Fibroblast of skin of left biceps (primary cell): Measurements from ENCODE around the gene PDILT.
"Not testable (repeated sequence)": the region's sequence is repeated elsewhere in the genome, so short reads cannot be mapped to it uniquely, and the experiment has no call there.

Experiments
- DNase-seq, 2 experiments: peaks; one replicate each; pipeline ENCODE4 v3.0.0-alpha.2; 2013; ENCODE audit warnings: low read depth in 2 of 2

The PDILT gene

DNA sequence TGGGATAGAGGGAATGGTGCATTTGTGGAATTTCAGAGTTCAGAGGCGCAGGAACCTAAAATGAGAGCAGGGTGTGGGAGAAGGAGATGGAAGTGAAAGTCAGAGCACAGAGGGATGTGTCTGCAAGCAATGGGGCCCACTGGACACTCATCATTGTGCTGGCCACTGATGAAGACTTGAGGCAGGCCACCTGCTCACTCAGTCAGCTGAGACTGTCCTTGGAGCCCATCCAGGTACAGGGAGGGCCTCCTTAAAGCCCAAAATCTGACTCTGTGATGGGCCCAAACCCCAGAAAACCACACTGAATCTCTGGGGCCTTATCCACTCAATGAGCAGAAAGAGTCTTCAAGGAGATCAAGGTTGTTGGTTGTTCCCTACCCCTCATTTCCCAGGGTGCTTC is 82.9 kb downstream of the PDILT start:
- no peak for DNase-seq

DNA sequence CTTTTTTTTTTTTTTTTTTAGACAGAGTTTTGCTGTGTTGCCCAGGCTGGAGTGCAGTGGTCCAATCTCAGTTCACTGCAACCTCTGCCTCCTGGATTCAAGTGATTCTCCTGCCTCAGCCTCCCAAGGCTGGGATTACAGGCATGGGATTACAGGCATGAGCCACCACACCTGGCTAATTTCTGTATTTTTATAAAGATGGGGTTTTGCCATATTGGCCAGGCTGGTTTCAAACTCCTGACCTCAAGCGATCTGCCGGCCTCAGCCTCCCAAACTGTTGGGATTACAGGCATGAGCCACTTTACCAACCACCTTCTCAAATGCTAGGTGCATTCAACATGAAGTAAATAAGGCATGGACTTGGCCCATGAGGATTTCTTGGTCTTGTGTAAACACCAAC is 83.5 kb downstream of the PDILT start:
- DNase-seq, result not testable (repeated sequence)

DNA sequence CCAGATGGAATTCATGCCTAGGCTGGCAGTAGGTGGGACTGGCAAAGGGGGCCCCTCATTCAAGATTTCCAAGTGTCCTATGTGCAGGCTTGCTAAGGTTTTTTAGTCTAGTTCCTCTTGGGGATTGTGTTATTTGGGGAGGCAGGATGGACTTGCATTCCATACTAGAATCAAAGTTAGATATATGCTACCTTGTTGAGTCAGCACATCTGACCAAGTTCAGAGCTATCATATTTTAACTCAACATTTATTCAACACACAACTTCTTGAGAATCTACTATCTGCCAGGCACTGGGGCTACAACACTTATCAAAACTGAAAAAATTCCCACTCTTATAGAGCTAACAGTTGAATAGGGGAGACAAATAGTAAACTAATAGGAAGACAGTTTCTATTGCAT is 83.9 kb downstream of the PDILT start:
- DNase-seq, result no peak

DNA sequence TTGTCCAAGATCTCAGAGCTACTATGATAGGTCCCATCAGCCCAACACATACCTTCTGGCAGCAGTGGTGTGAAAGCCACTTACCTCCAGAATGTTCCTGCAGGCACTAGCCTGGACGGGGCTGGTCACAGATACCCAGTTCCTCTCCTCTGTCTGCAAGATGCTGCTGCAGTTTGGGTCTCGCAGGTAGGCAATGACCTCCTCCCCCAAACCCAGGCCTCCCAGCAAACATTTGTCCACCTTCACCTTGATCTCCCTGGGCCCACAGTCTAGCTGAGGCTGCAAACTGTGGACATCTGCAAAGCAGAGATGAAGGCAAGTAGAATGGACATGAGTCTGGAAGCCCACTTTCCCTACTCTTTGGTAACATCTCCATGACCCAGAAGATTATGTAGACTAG is 84.4 kb downstream of the PDILT start:
- DNase-seq, result no peak

GRCh38 chr16:20319406-20319805 is 85.1 kb downstream of the PDILT start:
- no peak for DNase-seq

- DNase-seq, result no peak
Measured at GRCh38 chr16:20318437-20318836, 86.1 kb downstream of the PDILT start.

DNA sequence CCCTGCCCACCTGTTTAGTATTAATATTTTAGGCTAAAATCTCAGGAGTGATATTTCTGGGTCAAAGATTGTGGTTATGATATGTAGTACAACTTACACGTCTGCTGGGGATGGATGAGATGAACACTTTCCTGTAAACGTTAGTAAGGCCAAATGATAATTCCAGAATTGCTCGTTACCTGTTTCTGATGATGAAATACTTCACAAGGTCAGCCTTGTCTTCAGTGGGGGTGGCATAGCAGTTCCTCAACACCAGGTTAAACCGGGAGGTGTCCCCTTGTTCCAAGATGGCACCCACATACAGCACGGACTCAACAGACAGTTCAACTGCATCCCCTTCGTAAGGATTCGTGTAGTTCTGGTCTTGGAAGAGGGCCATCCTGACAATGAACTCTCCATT is 86.5 kb downstream of the PDILT start:
- DNase-seq, result no peak

GRCh38 chr16:20317117-20317516 is 87.4 kb downstream of the PDILT start:
- DNase-seq, result no peak

GRCh38 chr16:20316715-20317114 is 87.8 kb downstream of the PDILT start:
- DNase-seq, result no peak

DNA sequence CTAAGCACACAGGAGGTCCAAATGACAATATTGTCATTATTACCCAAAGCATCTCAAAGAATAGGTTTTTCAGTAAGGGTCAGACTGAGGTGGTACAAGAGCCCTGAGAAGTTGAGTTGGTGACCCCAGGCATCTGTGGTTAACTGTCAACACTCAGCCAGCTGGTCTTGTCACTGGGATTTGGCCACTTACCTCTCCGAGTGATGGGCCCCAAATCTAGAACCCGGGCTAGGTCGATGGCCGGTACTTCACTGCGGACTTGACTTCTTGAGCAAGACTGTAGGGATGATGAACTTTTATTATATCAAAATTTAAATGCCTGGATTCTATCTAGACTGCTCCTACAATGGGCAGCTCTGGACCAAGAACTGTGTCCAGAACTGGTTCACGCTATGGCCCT is 88.8 kb downstream of the PDILT start:
- DNase-seq, result no peak

DNA sequence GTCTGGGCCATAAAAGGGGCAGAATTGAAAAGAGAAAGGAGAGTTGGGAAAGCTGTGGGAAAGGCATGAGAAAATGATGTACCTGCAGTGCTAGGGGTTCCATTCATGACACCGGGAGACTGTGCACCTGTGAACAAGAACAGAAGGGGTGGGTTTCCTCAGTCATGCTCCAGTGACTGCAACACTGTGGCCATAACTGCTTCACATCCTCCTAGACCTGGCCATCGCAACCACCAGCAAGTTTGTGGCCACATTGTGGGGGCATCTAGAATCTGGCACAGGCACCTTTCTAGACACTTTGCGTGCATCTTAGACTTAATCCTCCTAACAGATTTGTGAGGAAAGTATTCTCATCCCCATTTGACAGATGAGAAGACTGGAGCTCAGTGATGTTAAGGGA is 90.0 kb downstream of the PDILT start:
- DNase-seq, result no peak

DNA sequence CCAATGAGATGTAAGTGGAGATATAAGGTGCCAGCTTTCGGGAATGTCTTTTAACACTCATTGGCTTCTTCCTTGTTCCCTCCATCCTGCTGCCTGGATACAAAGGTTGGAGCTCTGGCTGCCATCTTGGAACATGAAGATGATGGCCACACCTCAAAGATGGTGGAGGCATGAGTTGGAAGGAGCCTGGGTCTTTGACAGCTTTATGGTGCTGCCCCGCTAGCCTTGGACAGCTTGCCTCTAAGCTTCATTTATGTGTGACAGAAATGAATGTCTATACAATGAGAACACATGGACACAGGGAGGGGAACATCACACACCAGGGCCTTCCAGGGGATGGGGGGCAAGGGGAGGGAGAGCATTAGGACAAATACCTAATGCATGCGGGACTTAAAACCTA is 90.8 kb downstream of the PDILT start:
- no peak for DNase-seq

DNA sequence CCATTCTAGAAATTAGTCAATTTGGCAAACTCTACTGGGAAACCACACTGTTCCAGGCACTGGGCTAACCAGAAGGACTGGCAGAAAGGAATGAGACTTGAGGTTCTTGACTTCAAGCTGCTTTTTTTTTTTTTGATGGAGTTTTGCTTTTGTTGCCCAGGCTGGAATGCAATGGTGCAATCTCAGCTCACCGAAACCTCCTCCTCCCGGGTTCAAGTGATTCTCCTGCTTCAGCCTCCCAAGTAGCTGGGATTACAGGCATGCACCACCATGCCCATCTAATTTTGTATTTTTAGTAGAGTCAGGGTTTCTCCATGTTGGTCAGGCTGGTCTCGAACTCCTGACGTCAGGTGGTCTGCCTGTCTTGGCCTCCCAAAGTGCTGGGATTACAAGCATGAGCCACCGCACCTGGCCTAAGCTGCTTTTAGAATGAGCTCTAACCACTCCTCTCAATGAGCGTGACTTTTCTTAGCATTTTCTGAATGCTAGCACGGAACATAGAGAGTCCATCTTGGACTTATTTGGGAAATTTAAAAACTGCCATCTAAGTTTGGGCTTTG is 91.9 kb downstream of the PDILT start:
- not testable (repeated sequence) for DNase-seq

GRCh38 chr16:20311548-20311947 is 93.0 kb downstream of the PDILT start:
- no peak for DNase-seq

GRCh38 chr16:20310421-20311395 is 93.8 kb downstream of the PDILT start:
- no peak for DNase-seq

GRCh38 chr16:20309786-20310185 is 94.8 kb downstream of the PDILT start:
- no peak for DNase-seq
